Measurements from ENCODE around the gene RARG. TPM values are rescaled to one million over a fixed set of nuclear protein-coding genes. Genes with fewer than 3 reads are reported as not detected.

RARG gene
- polyA plus RNA-seq, 2 donors: 84.8 to 104 TPM

DNA sequence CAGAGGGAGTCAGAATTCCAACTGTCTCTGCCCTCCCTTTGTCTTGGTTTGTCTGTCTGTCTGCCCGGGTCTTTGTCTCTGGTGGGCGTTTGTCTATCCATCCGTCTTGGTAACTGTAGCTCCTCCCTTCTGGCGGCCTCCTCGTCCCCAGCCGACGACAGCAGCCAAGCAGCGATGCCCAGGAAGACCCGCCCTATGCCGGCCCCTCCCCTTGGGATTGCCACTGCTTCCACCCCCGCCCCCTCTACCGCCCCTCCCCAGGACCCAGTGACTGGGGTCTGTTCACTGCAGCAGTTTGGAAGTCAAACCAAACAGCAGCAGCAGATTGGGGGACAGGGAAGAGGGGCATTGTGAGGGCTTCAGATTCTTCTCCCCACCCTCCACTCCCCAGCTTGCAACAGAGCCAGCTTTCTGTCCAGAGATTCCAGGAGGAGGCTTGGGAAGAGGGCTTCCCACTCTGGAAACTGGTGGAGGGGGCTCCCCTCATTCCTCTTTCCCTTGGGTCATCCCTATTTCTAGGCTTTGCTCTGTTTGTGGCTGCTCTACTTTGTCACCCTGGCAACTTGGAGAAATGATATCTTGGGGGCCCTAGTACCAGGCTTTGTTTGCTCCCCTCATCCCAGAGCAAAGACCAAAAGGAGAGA is 2.4 kb upstream of the RARG start:
- Histone ChIP-seq H3K27ac (ENCODE audit: low read depth in 2 of 2, low read length in 1 of 2) (peak overlapping the region; percentile 97 to 99), H3K9me3 (ENCODE audit: control insufficient read depth in 2 of 2, insufficient read depth in 1 of 2, low read depth in 1 of 2, low read length in 1 of 2) (no peaks in the 10 kb centered on the region), H3K4me1 (ENCODE audit: control insufficient read depth in 2 of 2, insufficient read depth in 2 of 2, low read length in 1 of 2) (peaks cover 7 to 30% of the 10 kb centered on the region in 2 donors), H3K27me3 (ENCODE audit: control insufficient read depth in 1 of 2, insufficient read depth in 2 of 2, low read length in 2 of 2) (no peaks in the 10 kb centered on the region), H3K4me3 (ENCODE audit: low read depth in 1 of 2, low read length in 2 of 2) (no peak overlapping the region), H3K36me3 (ENCODE audit: control insufficient read depth in 2 of 2, insufficient read depth in 2 of 2, low read length in 1 of 2) (peaks cover 0 to 4% of the 10 kb centered on the region in 2 donors)
- WGBS, 2 donors: 12 to 13% methylated on average over 12 of the region's 12 CpGs

DNA sequence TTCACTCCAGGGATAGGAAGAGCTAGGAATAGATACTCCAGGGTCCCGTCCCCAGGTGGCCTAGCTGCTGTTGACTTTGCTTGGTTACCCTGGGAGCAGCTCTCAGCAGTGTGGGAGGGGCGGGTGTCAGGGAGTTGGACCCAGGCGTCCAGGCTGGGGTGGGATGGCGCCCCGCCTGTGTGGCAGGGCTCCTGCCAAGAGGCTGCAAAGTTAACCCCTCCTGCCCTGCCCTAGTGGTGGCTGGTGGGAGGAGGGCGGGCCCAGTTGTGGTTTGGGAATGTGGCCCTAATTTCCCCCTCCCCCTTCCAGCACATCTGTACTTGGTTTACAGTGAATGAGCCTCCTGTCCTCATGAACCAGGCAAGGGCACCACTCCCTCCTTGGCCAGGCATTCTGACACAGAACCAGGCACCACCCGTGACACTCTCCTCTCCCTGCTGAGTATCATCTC is 1.7 kb upstream of the RARG start:
- 23 to 41% methylated on average over 7 of the region's 7 CpGs for WGBS, 2 donors
- no peaks in the 10 kb centered on the region for H3K9me3 ChIP-seq (ENCODE audit: control insufficient read depth in 2 of 2, insufficient read depth in 1 of 2, low read depth in 1 of 2, low read length in 1 of 2)
- H3K27me3 ChIP-seq (ENCODE audit: control insufficient read depth in 1 of 2, insufficient read depth in 2 of 2, low read length in 2 of 2): no peaks in the 10 kb centered on the region
- H3K4me1 ChIP-seq (ENCODE audit: control insufficient read depth in 2 of 2, insufficient read depth in 2 of 2, low read length in 1 of 2): peaks cover 7 to 31% of the 10 kb centered on the region in 2 donors
- H3K36me3 ChIP-seq (ENCODE audit: control insufficient read depth in 2 of 2, insufficient read depth in 2 of 2, low read length in 1 of 2): peaks cover 0 to 6% of the 10 kb centered on the region in 2 donors
- no peak overlapping the region for H3K4me3 ChIP-seq (ENCODE audit: low read depth in 1 of 2, low read length in 2 of 2)
- peak overlapping the region; percentile 97 to 99 for H3K27ac ChIP-seq (ENCODE audit: low read depth in 2 of 2, low read length in 1 of 2)

DNA sequence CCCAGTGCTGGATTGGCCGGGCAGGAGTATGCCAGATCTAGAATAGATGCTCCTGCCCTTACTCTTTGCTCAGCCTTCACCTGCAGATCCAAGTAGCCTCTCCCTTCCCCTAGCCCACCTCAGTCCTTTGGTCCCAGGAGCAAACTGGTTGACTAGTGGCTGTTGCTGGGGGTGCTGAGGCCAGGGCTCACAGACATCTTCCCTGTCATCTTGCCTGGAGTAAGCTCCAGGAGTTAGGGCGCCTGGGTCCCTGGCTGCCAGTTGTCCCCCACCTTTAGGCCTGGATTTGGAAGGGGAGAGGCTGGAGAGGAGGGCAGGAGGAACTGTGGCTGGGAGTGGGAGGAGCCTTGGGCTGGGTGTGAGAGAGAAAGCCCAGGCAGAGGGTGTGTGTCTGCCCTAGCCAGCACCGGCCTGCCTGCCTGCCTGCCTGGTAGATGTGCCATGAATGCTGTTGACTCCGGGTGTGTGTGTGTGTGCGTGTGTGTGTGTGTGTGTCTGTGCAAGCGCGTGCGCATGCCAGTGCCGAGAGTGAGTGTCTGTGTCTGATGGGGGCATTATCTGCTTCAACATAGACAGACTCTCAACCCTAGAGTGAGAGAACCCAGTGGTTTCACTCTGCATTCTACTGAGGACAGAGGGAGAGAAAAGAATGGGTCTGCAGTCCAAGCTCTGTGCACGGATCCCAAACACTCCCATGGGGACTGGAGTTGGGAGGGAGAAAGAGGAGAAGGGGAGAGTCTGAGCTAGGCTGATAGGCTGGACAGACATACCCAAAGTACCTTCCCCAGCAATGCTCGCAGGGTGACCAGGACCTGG is 845 bp upstream of the RARG start:
- no peaks in the 10 kb centered on the region for H3K9me3 ChIP-seq (ENCODE audit: control insufficient read depth in 2 of 2, insufficient read depth in 1 of 2, low read depth in 1 of 2, low read length in 1 of 2)
- peak overlapping the region; percentile 97 to 99 for H3K27ac ChIP-seq (ENCODE audit: low read depth in 2 of 2, low read length in 1 of 2)
- H3K4me1 ChIP-seq (ENCODE audit: control insufficient read depth in 2 of 2, insufficient read depth in 2 of 2, low read length in 1 of 2): peaks cover 7 to 31% of the 10 kb centered on the region in 2 donors
- H3K36me3 ChIP-seq (ENCODE audit: control insufficient read depth in 2 of 2, insufficient read depth in 2 of 2, low read length in 1 of 2): peaks cover 0 to 6% of the 10 kb centered on the region in 2 donors
- WGBS, 2 donors: 16 to 27% methylated on average over 11 of the region's 11 CpGs
- H3K27me3 ChIP-seq (ENCODE audit: control insufficient read depth in 1 of 2, insufficient read depth in 2 of 2, low read length in 2 of 2): no peaks in the 10 kb centered on the region
- H3K4me3 ChIP-seq (ENCODE audit: low read depth in 1 of 2, low read length in 2 of 2): peak overlapping the region; percentile 37 to 90

DNA sequence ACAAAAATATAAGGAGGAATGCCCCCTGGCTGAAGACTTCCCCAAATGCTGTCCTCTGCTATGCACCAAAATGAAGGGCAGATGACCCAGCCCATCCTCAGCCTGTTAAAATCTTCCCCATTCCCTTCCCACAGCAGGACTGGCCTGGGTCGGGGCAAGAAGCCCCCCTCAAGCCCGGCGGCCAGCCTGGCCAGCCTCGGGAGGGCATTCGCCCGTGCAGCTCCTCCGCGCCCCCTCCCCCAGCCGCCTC is 413 bp downstream of the RARG start:
- H3K27me3 ChIP-seq (ENCODE audit: control insufficient read depth in 1 of 2, insufficient read depth in 2 of 2, low read length in 2 of 2): no peaks in the 10 kb centered on the region
- 0 to 1% methylated on average over 9 of the region's 9 CpGs for WGBS, 2 donors
- H3K4me3 ChIP-seq (ENCODE audit: low read depth in 1 of 2, low read length in 2 of 2): peak overlapping the region; percentile 75 to 90
- no peaks in the 10 kb centered on the region for H3K9me3 ChIP-seq (ENCODE audit: control insufficient read depth in 2 of 2, insufficient read depth in 1 of 2, low read depth in 1 of 2, low read length in 1 of 2)
- peaks cover 6 to 35% of the 10 kb centered on the region in 2 donors for H3K4me1 ChIP-seq (ENCODE audit: control insufficient read depth in 2 of 2, insufficient read depth in 2 of 2, low read length in 1 of 2)
- H3K27ac ChIP-seq (ENCODE audit: low read depth in 2 of 2, low read length in 1 of 2): peak overlapping the region; percentile 97 to 99
- H3K36me3 ChIP-seq (ENCODE audit: control insufficient read depth in 2 of 2, insufficient read depth in 2 of 2, low read length in 1 of 2): peaks cover 0 to 15% of the 10 kb centered on the region in 2 donors

DNA sequence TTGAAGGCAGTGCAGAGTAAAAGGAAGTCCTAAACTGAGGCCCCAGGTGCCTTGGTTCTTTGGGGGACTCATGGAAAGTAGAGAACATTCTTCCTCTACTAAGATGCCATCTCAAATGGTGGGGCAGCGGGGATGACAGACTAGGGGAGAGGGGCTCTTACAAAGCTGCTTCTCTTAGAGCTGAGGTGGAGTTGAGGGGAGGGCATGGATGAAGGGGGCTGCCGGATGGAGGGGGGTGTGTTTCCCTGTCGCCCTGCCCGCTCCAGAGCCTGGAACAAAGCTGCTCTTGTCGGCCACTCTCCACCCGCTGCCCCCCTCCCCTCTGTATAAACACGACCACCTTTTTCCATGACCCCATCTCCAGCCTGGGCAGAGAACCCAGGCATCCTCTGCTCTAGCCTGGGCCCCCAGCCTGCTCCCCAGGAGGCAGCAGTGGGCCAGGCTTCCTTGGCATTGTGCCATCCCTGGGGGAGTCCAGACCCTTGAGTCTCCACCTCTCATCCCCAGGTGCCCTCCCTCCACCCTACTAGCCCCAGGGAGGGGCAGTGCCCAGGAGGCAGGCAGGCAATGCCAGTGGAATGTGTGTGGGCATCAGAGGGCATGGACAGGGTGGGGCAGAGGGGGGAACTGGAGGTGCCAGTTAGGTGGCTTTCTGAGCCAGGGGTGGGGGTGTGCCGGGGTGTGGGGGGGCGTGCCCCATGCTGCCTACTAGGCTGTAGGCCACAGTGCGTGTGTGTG is 1.7 kb downstream of the RARG start:
- H3K4me3 ChIP-seq (ENCODE audit: low read depth in 1 of 2, low read length in 2 of 2): peak overlapping the region; percentile 75 to 90
- H3K4me1 ChIP-seq (ENCODE audit: control insufficient read depth in 2 of 2, insufficient read depth in 2 of 2, low read length in 1 of 2): peaks cover 7 to 31% of the 10 kb centered on the region in 2 donors
- H3K27me3 ChIP-seq (ENCODE audit: control insufficient read depth in 1 of 2, insufficient read depth in 2 of 2, low read length in 2 of 2): no peaks in the 10 kb centered on the region
- WGBS, 2 donors: 44 to 54% methylated on average over 7 to 10 of the region's 10 CpGs
- peaks cover 0 to 15% of the 10 kb centered on the region in 2 donors for H3K36me3 ChIP-seq (ENCODE audit: control insufficient read depth in 2 of 2, insufficient read depth in 2 of 2, low read length in 1 of 2)
- peak overlapping the region; percentile 97 to 99 for H3K27ac ChIP-seq (ENCODE audit: low read depth in 2 of 2, low read length in 1 of 2)
- H3K9me3 ChIP-seq (ENCODE audit: control insufficient read depth in 2 of 2, insufficient read depth in 1 of 2, low read depth in 1 of 2, low read length in 1 of 2): no peaks in the 10 kb centered on the region

DNA sequence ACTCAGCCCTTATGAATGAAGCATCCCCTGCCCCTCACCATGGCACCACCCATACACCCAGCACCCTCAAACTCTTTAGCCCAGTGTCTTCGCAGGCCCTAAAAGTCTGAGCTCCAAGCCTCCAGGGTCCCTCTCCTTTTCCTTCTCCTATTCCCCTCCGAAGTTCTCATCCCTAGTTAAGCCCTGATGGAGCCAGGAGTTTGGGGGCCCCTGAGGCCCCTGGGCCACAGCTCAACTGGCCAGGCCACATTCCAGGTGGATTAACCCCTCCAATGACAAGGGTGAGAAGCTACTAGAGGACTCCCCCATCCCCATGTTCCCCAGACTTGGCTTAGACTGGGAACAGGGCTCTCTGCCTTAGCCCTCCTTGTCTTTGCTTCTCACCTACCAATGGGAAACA is 2.6 kb downstream of the RARG start:
- 60 to 68% methylated on average over 2 of the region's 2 CpGs for WGBS, 2 donors
- H3K27ac ChIP-seq (ENCODE audit: low read depth in 2 of 2, low read length in 1 of 2): peak overlapping the region; percentile 87 to 98
- H3K4me3 ChIP-seq (ENCODE audit: low read depth in 1 of 2, low read length in 2 of 2): peak overlapping the region; percentile 59 to 90
- H3K27me3 ChIP-seq (ENCODE audit: control insufficient read depth in 1 of 2, insufficient read depth in 2 of 2, low read length in 2 of 2): no peaks in the 10 kb centered on the region
- H3K4me1 ChIP-seq (ENCODE audit: control insufficient read depth in 2 of 2, insufficient read depth in 2 of 2, low read length in 1 of 2): peaks cover 7 to 37% of the 10 kb centered on the region in 2 donors
- peaks cover 0 to 15% of the 10 kb centered on the region in 2 donors for H3K36me3 ChIP-seq (ENCODE audit: control insufficient read depth in 2 of 2, insufficient read depth in 2 of 2, low read length in 1 of 2)
- no peaks in the 10 kb centered on the region for H3K9me3 ChIP-seq (ENCODE audit: control insufficient read depth in 2 of 2, insufficient read depth in 1 of 2, low read depth in 1 of 2, low read length in 1 of 2)

DNA sequence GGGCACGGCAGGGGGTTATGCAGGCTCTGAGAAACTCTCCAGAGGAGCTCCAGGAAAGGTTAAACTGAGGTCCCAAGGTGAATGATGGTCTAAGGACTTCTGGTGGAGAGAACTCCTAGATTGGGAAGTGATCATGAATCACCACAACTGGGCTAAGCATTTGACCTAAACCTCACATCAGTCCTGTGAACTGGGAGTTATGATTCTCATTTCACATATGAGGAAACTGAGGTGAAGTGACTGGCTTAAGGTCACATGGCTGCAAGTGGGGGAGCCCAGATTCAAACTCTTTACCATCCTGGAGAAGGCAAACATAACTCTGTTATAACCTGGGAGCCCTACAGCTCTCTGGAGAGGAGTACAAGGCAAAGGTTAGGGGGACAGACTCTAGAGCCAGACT is 4.2 kb downstream of the RARG start:
- no peaks in the 10 kb centered on the region for H3K9me3 ChIP-seq (ENCODE audit: control insufficient read depth in 2 of 2, insufficient read depth in 1 of 2, low read depth in 1 of 2, low read length in 1 of 2)
- H3K4me1 ChIP-seq (ENCODE audit: control insufficient read depth in 2 of 2, insufficient read depth in 2 of 2, low read length in 1 of 2): peaks cover 11 to 35% of the 10 kb centered on the region in 2 donors
- H3K36me3 ChIP-seq (ENCODE audit: control insufficient read depth in 2 of 2, insufficient read depth in 2 of 2, low read length in 1 of 2): peaks cover 0 to 15% of the 10 kb centered on the region in 2 donors
- WGBS, 2 donors: 73 to 82% methylated on average over 1 of the region's 1 CpG
- H3K27me3 ChIP-seq (ENCODE audit: control insufficient read depth in 1 of 2, insufficient read depth in 2 of 2, low read length in 2 of 2): no peaks in the 10 kb centered on the region
- peak overlapping the region in 1 of 2 donors; percentile 11 for H3K4me3 ChIP-seq (ENCODE audit: low read depth in 1 of 2, low read length in 2 of 2)
- peak overlapping the region; percentile 87 for H3K27ac ChIP-seq (ENCODE audit: low read depth in 2 of 2, low read length in 1 of 2)

DNA sequence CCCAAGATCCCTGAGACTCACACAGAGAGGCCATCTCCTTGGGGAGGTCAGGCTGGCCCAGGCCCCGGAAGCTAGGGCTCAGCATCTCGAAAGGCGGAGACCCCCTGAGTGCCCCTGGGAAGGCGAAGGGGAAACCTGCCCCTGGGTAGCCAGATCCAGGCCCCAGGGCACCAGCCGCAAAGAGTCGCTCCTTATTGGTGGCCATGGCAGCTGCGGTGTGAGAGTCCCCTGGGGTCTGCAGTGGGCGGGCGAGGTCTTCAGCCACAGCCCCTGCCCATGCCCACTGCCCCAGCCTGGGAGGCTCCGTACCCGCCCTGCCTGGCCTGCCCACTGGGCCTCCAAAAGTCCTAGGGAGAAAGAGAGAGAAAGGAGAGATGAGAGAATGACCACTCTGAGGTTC is 4.7 kb downstream of the RARG start:
- WGBS, 2 donors: 94% methylated on average over 11 of the region's 11 CpGs
- Histone ChIP-seq H3K27me3 (ENCODE audit: control insufficient read depth in 1 of 2, insufficient read depth in 2 of 2, low read length in 2 of 2) (no peaks in the 10 kb centered on the region), H3K9me3 (ENCODE audit: control insufficient read depth in 2 of 2, insufficient read depth in 1 of 2, low read depth in 1 of 2, low read length in 1 of 2) (no peaks in the 10 kb centered on the region), H3K27ac (ENCODE audit: low read depth in 2 of 2, low read length in 1 of 2) (peak overlapping the region; percentile 87), H3K36me3 (ENCODE audit: control insufficient read depth in 2 of 2, insufficient read depth in 2 of 2, low read length in 1 of 2) (peaks cover 0 to 15% of the 10 kb centered on the region in 2 donors), H3K4me1 (ENCODE audit: control insufficient read depth in 2 of 2, insufficient read depth in 2 of 2, low read length in 1 of 2) (peaks cover 11 to 36% of the 10 kb centered on the region in 2 donors), H3K4me3 (ENCODE audit: low read depth in 1 of 2, low read length in 2 of 2) (peak overlapping the region in 1 of 2 donors; percentile 11)

DNA sequence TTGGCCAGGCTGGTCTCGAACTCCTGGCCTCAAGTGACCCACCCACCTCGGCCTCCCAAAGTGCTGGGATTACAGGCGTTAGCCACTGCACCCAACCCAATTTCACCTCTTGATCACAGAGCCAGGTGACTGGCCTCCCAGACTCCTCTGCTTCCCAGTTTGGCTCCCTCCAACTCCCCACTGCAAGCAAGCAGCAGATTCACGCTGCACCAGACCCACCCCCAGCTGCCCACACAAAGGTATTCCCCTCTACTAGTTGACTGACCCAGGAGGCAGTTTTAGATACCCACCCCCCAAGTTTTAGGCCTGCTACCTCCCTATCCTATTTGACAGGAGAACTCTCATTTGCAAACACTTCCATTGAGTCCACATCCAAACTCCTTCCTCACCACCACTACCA is 5.2 kb downstream of the RARG start:
- peaks cover 11 to 37% of the 10 kb centered on the region in 2 donors for H3K4me1 ChIP-seq (ENCODE audit: control insufficient read depth in 2 of 2, insufficient read depth in 2 of 2, low read length in 1 of 2)
- H3K27ac ChIP-seq (ENCODE audit: low read depth in 2 of 2, low read length in 1 of 2): peak overlapping the region; percentile 87
- no peak overlapping the region for H3K4me3 ChIP-seq (ENCODE audit: low read depth in 1 of 2, low read length in 2 of 2)
- no peaks in the 10 kb centered on the region for H3K27me3 ChIP-seq (ENCODE audit: control insufficient read depth in 1 of 2, insufficient read depth in 2 of 2, low read length in 2 of 2)
- no peaks in the 10 kb centered on the region for H3K9me3 ChIP-seq (ENCODE audit: control insufficient read depth in 2 of 2, insufficient read depth in 1 of 2, low read depth in 1 of 2, low read length in 1 of 2)
- peaks cover 0 to 15% of the 10 kb centered on the region in 2 donors for H3K36me3 ChIP-seq (ENCODE audit: control insufficient read depth in 2 of 2, insufficient read depth in 2 of 2, low read length in 1 of 2)
- WGBS, 2 donors: 83 to 84% methylated on average over 4 of the region's 4 CpGs
